Tibial nerve (tissue), 4 donors: Measurements from ENCODE around the gene CFAP52.
"Not testable (repeated sequence)": the region's sequence is repeated elsewhere in the genome, so short reads cannot be mapped to it uniquely, and the experiment has no call there.

Source experiments
- CTCF ChIP-seq, 5 experiments: fragments of 200-600 bp in 3 of 5; fragments of 450-650 bp in 2 of 5; sonication (generic) in 3 of 5; IDR thresholded peaks; one replicate each; pipeline ENCODE4 v1.5.1; 2016 to 2019; ENCODE audit warnings: antibody characterized with exemption in 5 of 5, mild to moderate bottlenecking in 3 of 5, moderate library complexity in 2 of 5
- EP300 ChIP-seq, 2 donors: sonication (generic); formaldehyde crosslinking; IDR thresholded peaks; one replicate each; pipeline ENCODE4 v1.6.1; 2017; ENCODE audit warnings: antibody characterized with exemption in 2 of 2, mild to moderate bottlenecking in 1 of 2
- POLR2A ChIP-seq, 2 donors: fragments of 450-650 bp; IDR thresholded peaks; one replicate each; pipeline ENCODE4 v1.6.1; 2017; ENCODE audit warnings: antibody characterized with exemption in 2 of 2, mild to moderate bottlenecking in 2 of 2, moderate library complexity in 2 of 2

- TF ChIP-seq POLR2A, CTCF, EP300 (IDR thresholded peaks at IDR 0.05): not testable (repeated sequence)
These were observed 21.2 kb downstream of the CFAP52 start for GRCh38 chr17:9597638-9598037.
